ENCODE data around the gene CD9.

Gene CD9

GRCh38 chr12:6274231-6275221 is 74.3 kb downstream of the CD9 start:
- H3K9me3 ChIP-seq (ENCODE audit: low read depth, low read length) = no peaks in the 10 kb centered on the region
- TF ChIP-seq EZH2 (IDR thresholded peaks at IDR 0.05) (no peak), POLR2AphosphoS5 (IDR thresholded peaks at IDR 0.05; ENCODE audit: borderline replicate concordance, low read depth, low read length) (no peak), FOXP2 (optimal IDR thresholded peaks at IDR 0.05; ENCODE audit: control extremely low read depth, extremely low read length, insufficient read depth) (no peak)
- no peaks in the 10 kb centered on the region for H3K36me3 ChIP-seq (ENCODE audit: insufficient read depth, low read length)
- DNase-seq (ENCODE audit: low read depth, low spot score) = no peak
- H3K27ac ChIP-seq = no peak overlapping the region
- no peak overlapping the region for H3K9ac ChIP-seq (ENCODE audit: insufficient read length)
- H3K4me3 ChIP-seq = no peak overlapping the region

- TF ChIP-seq EZH2 (IDR thresholded peaks at IDR 0.05) = no peak
- no peak for TF ChIP-seq POLR2AphosphoS5 (IDR thresholded peaks at IDR 0.05; ENCODE audit: borderline replicate concordance, low read depth, low read length)
- Histone ChIP-seq H3K9me3 (ENCODE audit: low read depth, low read length) (no peaks in the 10 kb centered on the region), H3K36me3 (ENCODE audit: insufficient read depth, low read length) (no peaks in the 10 kb centered on the region), H3K9ac (ENCODE audit: insufficient read length) (no peak overlapping the region), H3K4me3 (no peak overlapping the region), H3K27ac (no peak overlapping the region)
- no peak for DNase-seq (ENCODE audit: low read depth, low spot score)
Observed at GRCh38 chr12:6275928-6276887, 76.0 kb downstream of the CD9 start.

- DNase-seq (ENCODE audit: low read depth, low spot score) = no peak
Observed at GRCh38 chr12:6276956-6277620, 76.9 kb downstream of the CD9 start.

GRCh38 chr12:6277982-6278438 is 77.8 kb downstream of the CD9 start:
- TF ChIP-seq FOXP2 (optimal IDR thresholded peaks at IDR 0.05; ENCODE audit: control extremely low read depth, extremely low read length, insufficient read depth) (no peak), EZH2 (IDR thresholded peaks at IDR 0.05) (no peak), POLR2AphosphoS5 (IDR thresholded peaks at IDR 0.05; ENCODE audit: borderline replicate concordance, low read depth, low read length) (no peak)
- no peak for DNase-seq (ENCODE audit: low read depth, low spot score)
- Histone ChIP-seq H3K9ac (ENCODE audit: insufficient read length) (peak overlapping the region; percentile 82), H3K27ac (no peak overlapping the region), H3K9me3 (ENCODE audit: low read depth, low read length) (no peaks in the 10 kb centered on the region), H3K36me3 (ENCODE audit: insufficient read depth, low read length) (no peaks in the 10 kb centered on the region), H3K4me3 (peak overlapping the region; percentile 83)

More at GRCh38 chr12:6276956-6277620, 76.9 kb downstream of the CD9 start:
- Histone ChIP-seq H3K9me3 (ENCODE audit: low read depth, low read length) (no peaks in the 10 kb centered on the region), H3K27ac (no peak overlapping the region), H3K9ac (ENCODE audit: insufficient read length) (no peak overlapping the region), H3K36me3 (ENCODE audit: insufficient read depth, low read length) (no peaks in the 10 kb centered on the region), H3K4me3 (no peak overlapping the region)
- TF ChIP-seq EZH2 (IDR thresholded peaks at IDR 0.05) (no peak), POLR2AphosphoS5 (IDR thresholded peaks at IDR 0.05; ENCODE audit: borderline replicate concordance, low read depth, low read length) (no peak), FOXP2 (optimal IDR thresholded peaks at IDR 0.05; ENCODE audit: control extremely low read depth, extremely low read length, insufficient read depth) (no peak)

GRCh38 chr12:6278439-6279255 is 78.4 kb downstream of the CD9 start:
- no peak for DNase-seq (ENCODE audit: low read depth, low spot score)
- peak overlapping the region; percentile 82 for H3K9ac ChIP-seq (ENCODE audit: insufficient read length)
- peak overlapping the region; percentile 83 for H3K4me3 ChIP-seq
- H3K27ac ChIP-seq = no peak overlapping the region
- H3K9me3 ChIP-seq (ENCODE audit: low read depth, low read length) = no peaks in the 10 kb centered on the region
- TF ChIP-seq EZH2 (IDR thresholded peaks at IDR 0.05) = no peak
- TF ChIP-seq POLR2AphosphoS5 (IDR thresholded peaks at IDR 0.05; ENCODE audit: borderline replicate concordance, low read depth, low read length) = no peak
- no peak for TF ChIP-seq FOXP2 (optimal IDR thresholded peaks at IDR 0.05; ENCODE audit: control extremely low read depth, extremely low read length, insufficient read depth)
- no peaks in the 10 kb centered on the region for H3K36me3 ChIP-seq (ENCODE audit: insufficient read depth, low read length)

- Histone ChIP-seq H3K9me3 (ENCODE audit: low read depth, low read length) (no peaks in the 10 kb centered on the region), H3K27ac (no peak overlapping the region), H3K9ac (ENCODE audit: insufficient read length) (no peak overlapping the region), H3K36me3 (ENCODE audit: insufficient read depth, low read length) (no peaks in the 10 kb centered on the region), H3K4me3 (no peak overlapping the region; the same call in 1 of the 2 replicates)
- no peak for DNase-seq (ENCODE audit: low read depth, low spot score)
- TF ChIP-seq POLR2AphosphoS5 (IDR thresholded peaks at IDR 0.05; ENCODE audit: borderline replicate concordance, low read depth, low read length) (no peak), EZH2 (IDR thresholded peaks at IDR 0.05) (no peak), FOXP2 (optimal IDR thresholded peaks at IDR 0.05; ENCODE audit: control extremely low read depth, extremely low read length, insufficient read depth) (no peak)
Observed at GRCh38 chr12:6279256-6279628, 79.0 kb downstream of the CD9 start.

- Histone ChIP-seq H3K4me3 (no peak overlapping the region), H3K9me3 (ENCODE audit: low read depth, low read length) (no peaks in the 10 kb centered on the region), H3K36me3 (ENCODE audit: insufficient read depth, low read length) (no peaks in the 10 kb centered on the region), H3K27ac (no peak overlapping the region), H3K9ac (ENCODE audit: insufficient read length) (no peak overlapping the region)
- TF ChIP-seq FOXP2 (optimal IDR thresholded peaks at IDR 0.05; ENCODE audit: control extremely low read depth, extremely low read length, insufficient read depth) (no peak), EZH2 (IDR thresholded peaks at IDR 0.05) (no peak), POLR2AphosphoS5 (IDR thresholded peaks at IDR 0.05; ENCODE audit: borderline replicate concordance, low read depth, low read length) (no peak)
- no peak for DNase-seq (ENCODE audit: low read depth, low spot score)
Observed at GRCh38 chr12:6279631-6280030, 79.4 kb downstream of the CD9 start.

All from SK-N-MC (cell line).